ENCODE results near the gene SCUBE3. TPM values are rescaled to one million over a fixed set of nuclear protein-coding genes. Genes with fewer than 3 reads are reported as not detected.

The SCUBE3 gene
- total RNA-seq, 1 experiment from 2014 or later = 0.05 TPM

GRCh38 chr6:35231563-35231962 is 17.8 kb downstream of the SCUBE3 start (continued):
- no peak for TF ChIP-seq REST (IDR thresholded peaks at IDR 0.05; ENCODE audit: low read depth)
- no peak for TF ChIP-seq TCF7L2 (IDR thresholded peaks at IDR 0.05; ENCODE audit: borderline replicate concordance, extremely low read depth, insufficient read depth, insufficient read length)
- TF ChIP-seq CTCF (IDR thresholded peaks at IDR 0.05 in 2 of 3, conservative IDR thresholded peaks at IDR 0.05 in 1 of 3; ENCODE audit: borderline replicate concordance in 1 of 3, insufficient read depth in 1 of 3, low read depth in 2 of 3, low read length in 2 of 3) = no peak
- TF ChIP-seq EZH2 (IDR thresholded peaks at IDR 0.05) = no peak
- TF ChIP-seq RAD21 (IDR thresholded peaks at IDR 0.05; ENCODE audit: low read depth) = no peak
- no peak for TF ChIP-seq SP1 (IDR thresholded peaks at IDR 0.05; ENCODE audit: low read depth)
- TF ChIP-seq EGR1 (IDR thresholded peaks at IDR 0.05; ENCODE audit: low read depth) = no peak

- no TSS peak for BruUV-seq (replicated peaks)
- ChIA-PET RAD21 (ENCODE audit: low non-redundant PET in 1 of 2, low total read pairs in 2 of 2, uncharacterized antibody in 2 of 2, unreplicated experiment in 2 of 2) (no interaction called here), POLR2A (no interaction called here), CTCF (no interaction called here)
- no peaks in the 10 kb centered on the region for H3K79me2 ChIP-seq (ENCODE audit: insufficient read depth, low read length)
- H3K9ac ChIP-seq (ENCODE audit: low read length) = no peak overlapping the region
- no peak overlapping the region for H2AFZ ChIP-seq (ENCODE audit: low read depth, low read length, poor library complexity, severe bottlenecking)
- H4K20me1 ChIP-seq (ENCODE audit: insufficient read depth) = no peaks in the 10 kb centered on the region
- no peak for ATAC-seq
- H3K9me2 ChIP-seq (ENCODE audit: insufficient read depth) = no peaks in the 10 kb centered on the region
- no peaks in the 10 kb centered on the region for H3K27me3 ChIP-seq (ENCODE audit: insufficient read depth, low read length)
- no peaks in the 10 kb centered on the region for H3K9me3 ChIP-seq (ENCODE audit: control insufficient read depth in 1 of 2, insufficient read depth in 1 of 2, low read depth in 1 of 2, low read length in 2 of 2)
- DNase-seq (ENCODE audit: low read depth, low spot score) = no peak
- no peak overlapping the region for H3K27ac ChIP-seq (ENCODE audit: low read depth, low read length)
- no peaks in the 10 kb centered on the region for H3K36me3 ChIP-seq (ENCODE audit: control insufficient read depth in 1 of 2, insufficient read depth in 2 of 2, low read length in 2 of 2)
- no peaks in the 10 kb centered on the region for H3K4me1 ChIP-seq (ENCODE audit: control insufficient read depth in 1 of 2, insufficient read depth in 2 of 2, low read length in 2 of 2)
- H3K4me3 ChIP-seq (replicated peaks in 1 of 2; ENCODE audit: low read depth in 1 of 2, low read length in 2 of 2) = no peak overlapping the region
- no peak overlapping the region for H3K4me2 ChIP-seq (ENCODE audit: low read length)
- intact Hi-C loops (cut with micrococcal nuclease) = no loop called here
- TF ChIP-seq CEBPB (IDR thresholded peaks at IDR 0.05; ENCODE audit: low read depth) = no peak
- TF ChIP-seq CTCF (IDR thresholded peaks at IDR 0.05 in 2 of 3, conservative IDR thresholded peaks at IDR 0.05 in 1 of 3; ENCODE audit: borderline replicate concordance in 1 of 3, insufficient read depth in 1 of 3, low read depth in 2 of 3, low read length in 2 of 3) = no peak
- TF ChIP-seq POLR2AphosphoS5 (IDR thresholded peaks at IDR 0.05; ENCODE audit: low read depth, low read length) = no peak
- no peak for TF ChIP-seq RAD21 (IDR thresholded peaks at IDR 0.05; ENCODE audit: low read depth)
- TF ChIP-seq MAX (IDR thresholded peaks at IDR 0.05) = no peak
- no peak for TF ChIP-seq EZH2phosphoT487 (IDR thresholded peaks at IDR 0.05; ENCODE audit: borderline replicate concordance)
- TF ChIP-seq EGR1 (IDR thresholded peaks at IDR 0.05; ENCODE audit: low read depth) = no peak
- TF ChIP-seq CBX3 (IDR thresholded peaks at IDR 0.05; ENCODE audit: low read depth) = no peak
- no peak for TF ChIP-seq SP1 (IDR thresholded peaks at IDR 0.05; ENCODE audit: low read depth)
- no peak for TF ChIP-seq ZBTB33 (IDR thresholded peaks at IDR 0.05; ENCODE audit: extremely low read depth, insufficient replicate concordance, low read length)
- no peak for TF ChIP-seq ATF3 (IDR thresholded peaks at IDR 0.05)
These were observed 21.1 kb downstream of the SCUBE3 start for GRCh38 chr6:35234901-35235300.

Measured in HCT116 (cell line).